LNCaP clone FGC (cell line): Measurements from ENCODE around the gene CCDC13.
A peak's percentile ranks its signal among the peaks of the same experiment; 100 is the strongest.

Experiments
- DNase-seq: peaks from one replicate; pipeline ENCODE4 v3.0.0-alpha.2; 2011; ENCODE audit warnings: low read depth
- H3K4me3 ChIP-seq: 2 replicates; pipeline ENCODE4 v1.5.1; 2011; ENCODE audit warnings: mild to moderate bottlenecking, low read depth, low read length, control low read depth
- TF ChIP-seq, protein P1 (sequence below): IDR thresholded peaks from 2 replicates; pipeline ENCODE4 v1.5.1; 2012; ENCODE audit warnings: mild to moderate bottlenecking; ENCODE audit not compliant: control insufficient read depth, insufficient read depth; ENCODE audit errors: extremely low read depth

CCDC13 gene

DNA sequence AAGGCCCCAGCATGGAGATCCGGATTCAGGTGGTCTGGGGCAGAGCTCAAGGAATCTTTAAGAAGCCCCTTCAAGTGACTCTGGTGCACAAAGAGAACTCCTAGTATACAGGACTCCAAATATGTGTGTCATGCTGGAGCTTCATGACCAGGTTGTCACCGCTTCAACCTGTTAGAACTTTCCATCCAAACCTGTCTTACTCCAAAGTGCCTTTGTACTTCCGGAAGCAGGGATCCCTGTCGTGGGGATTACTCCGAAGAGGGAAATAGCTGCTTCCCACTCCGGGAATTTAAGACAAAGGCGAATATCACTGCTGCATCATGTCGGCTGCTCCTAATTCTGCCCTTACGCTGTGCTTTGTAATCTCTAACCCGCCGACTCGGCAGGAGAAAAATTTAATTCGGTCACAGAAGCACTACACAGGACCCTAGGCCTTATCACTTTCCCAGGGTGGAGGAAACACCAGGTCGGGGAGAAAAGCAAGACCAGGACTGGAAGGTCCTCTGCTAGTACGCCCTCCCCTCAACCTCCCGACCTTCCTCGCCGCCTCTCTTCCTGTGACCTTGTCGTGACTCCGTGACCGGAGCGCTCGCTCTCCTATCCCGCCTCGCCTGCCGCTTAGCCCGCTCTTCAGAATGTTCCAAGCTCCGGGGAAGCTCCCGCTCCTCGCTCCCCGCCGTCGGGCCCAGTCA is 30.5 kb upstream of the CCDC13 start:
- H3K4me3 ChIP-seq: peak overlapping the region; percentile 68
- no peak for DNase-seq
- TF ChIP-seq, protein P1, sequence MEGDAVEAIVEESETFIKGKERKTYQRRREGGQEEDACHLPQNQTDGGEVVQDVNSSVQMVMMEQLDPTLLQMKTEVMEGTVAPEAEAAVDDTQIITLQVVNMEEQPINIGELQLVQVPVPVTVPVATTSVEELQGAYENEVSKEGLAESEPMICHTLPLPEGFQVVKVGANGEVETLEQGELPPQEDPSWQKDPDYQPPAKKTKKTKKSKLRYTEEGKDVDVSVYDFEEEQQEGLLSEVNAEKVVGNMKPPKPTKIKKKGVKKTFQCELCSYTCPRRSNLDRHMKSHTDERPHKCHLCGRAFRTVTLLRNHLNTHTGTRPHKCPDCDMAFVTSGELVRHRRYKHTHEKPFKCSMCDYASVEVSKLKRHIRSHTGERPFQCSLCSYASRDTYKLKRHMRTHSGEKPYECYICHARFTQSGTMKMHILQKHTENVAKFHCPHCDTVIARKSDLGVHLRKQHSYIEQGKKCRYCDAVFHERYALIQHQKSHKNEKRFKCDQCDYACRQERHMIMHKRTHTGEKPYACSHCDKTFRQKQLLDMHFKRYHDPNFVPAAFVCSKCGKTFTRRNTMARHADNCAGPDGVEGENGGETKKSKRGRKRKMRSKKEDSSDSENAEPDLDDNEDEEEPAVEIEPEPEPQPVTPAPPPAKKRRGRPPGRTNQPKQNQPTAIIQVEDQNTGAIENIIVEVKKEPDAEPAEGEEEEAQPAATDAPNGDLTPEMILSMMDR: no peak

DNA sequence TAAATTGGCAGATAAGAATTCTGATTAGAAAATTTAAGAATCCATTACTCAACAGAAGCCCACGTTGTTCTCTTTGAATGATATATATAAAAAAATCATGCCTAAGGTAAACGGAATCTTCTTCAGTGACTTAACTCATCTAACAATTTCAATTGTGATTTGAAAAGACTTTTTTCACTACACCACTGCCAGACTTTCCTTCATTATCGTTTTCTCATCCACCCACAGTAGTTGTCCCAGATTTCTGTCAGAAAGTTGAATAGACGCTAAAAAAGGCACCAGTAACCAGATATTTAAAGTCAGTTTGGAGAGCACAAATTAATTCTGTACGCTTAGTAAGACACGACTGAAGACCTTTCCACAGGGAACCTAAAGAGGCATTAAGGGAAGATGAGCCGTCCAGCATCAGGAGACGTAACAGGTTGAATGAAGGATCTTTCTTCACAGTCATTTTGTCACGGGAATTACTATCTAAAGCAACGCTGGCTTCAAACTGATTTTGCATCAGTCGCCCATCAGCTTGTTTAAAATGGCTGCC is 29.9 kb upstream of the CCDC13 start:
- peak overlapping the region; percentile 68 for H3K4me3 ChIP-seq
- TF ChIP-seq, protein P1: no peak
- no peak for DNase-seq

DNA sequence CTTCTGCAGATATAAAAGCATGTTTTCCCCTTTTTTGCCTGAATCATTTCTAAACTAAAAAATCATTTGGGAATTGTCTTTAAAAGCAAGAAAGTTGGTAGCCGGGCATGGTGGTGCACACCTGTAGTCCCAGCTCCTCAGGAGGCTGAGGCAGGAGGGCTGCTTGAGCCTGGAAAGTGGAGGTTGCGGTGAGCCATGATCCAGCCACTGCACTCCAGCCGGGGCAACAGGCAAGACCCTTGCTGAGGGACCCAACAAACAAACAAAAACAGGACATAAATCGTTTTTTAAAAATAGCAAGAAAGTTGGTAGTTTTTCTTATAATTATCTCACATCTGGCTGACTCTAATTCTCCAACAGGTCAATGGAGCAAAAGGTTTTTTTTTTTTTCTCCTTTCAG is 28.7 kb upstream of the CCDC13 start:
- no peak overlapping the region for H3K4me3 ChIP-seq

DNA sequence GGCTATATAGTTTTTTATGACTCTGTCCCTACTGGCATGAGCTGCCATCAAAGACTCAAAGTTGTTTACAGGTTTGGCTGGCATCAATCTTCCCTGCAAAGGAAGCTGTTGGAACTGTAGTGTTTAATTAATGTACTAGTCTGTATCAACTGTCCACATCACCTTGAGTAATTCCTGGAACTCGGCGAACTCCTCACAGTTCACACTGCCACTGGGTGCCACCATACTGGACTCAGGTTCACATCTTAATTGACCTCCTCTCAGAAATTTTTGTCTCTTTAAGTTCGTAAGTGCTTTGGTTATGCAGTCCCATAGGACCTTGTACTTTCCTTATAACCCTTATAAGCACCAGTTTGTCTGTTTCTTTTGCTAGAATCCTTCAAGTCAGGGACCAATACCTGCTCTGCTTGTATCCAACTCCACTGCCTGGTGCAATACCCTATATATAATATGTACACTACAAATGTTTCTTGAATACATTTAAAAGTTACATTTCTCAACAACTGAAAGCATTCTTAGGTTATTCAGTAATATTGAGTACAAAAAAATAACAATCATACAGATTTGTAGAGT is 28.1 kb upstream of the CCDC13 start:
- peak; percentile 62 for DNase-seq
- H3K4me3 ChIP-seq: no peak overlapping the region
- TF ChIP-seq, protein P1: no peak

More for the DNA sequence above, 28.7 kb upstream of the CCDC13 start:
- TF ChIP-seq, protein P1: no peak
- DNase-seq: no peak

DNA sequence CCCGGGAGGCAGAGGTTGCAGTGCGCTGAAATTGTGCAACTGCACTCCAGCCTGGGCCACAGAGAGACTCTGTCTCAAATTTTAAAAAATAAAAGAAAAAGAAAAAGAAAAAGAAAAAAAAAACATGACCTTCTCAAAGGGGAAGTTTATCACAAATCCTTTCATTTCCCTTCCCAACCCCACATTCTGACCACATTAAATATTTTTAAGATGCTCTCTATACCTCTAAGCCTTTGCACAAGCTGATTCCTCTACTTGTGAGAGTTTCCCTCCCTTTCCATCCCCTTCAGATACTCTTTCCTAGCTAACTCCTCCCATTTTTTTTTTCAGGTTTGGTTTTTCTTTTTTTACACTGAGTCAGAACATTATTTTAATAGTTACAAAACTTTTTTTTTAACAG is 27.2 kb upstream of the CCDC13 start:
- TF ChIP-seq, protein P1: no peak
- no peak overlapping the region for H3K4me3 ChIP-seq
- DNase-seq: no peak

DNA sequence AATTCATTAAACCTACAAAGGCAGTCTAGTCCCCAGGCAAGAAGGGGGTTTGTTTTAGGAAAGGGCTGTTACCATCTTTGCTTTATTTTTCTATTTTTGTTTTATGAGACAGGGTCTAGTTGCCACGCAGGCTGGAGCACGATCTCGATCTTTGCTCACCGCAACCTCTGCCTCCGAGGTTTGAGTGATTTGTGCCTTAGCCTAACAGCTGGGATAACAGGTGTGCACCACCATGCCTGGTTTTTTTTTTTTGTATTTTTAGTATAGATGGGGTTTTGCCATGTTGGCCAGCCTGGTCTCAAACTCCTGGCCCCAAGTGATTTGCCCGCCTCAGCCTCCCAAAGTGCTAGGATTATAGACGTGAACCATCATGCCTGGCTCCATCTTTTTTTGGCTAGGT is 26.3 kb upstream of the CCDC13 start:
- TF ChIP-seq, protein P1: no peak
- H3K4me3 ChIP-seq: no peak overlapping the region
- no peak for DNase-seq

DNA sequence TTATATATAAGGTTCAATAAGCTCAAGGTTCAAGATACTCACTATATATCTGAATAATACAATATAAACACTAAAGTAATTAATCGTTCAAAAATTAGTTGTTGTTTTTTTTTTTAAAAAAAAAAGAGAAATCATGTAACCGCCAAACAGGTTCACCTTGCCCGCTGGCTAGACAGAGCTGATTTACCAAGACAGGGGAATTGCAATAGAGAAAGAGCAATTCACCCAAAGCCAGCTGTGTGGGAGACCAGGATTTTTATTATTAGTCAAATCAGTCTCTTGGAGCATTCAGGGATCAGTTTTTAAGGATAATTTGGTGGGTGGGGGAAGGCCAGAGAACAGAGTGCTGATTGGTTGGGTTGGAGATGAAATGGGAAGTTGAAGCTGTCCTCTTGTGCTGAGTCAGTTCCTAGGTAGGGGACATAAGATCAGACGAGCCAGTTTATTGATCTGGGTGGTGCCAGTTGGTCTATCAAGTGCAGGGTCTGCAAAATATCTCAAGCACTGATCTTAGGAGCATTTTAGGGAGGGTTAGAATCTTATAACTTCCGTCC is 23.4 kb upstream of the CCDC13 start:
- TF ChIP-seq, protein P1: no peak
- DNase-seq: no peak
- no peak overlapping the region for H3K4me3 ChIP-seq
